Fibroblast of lung (primary cell): ENCODE data around the gene CEACAM7.

Experiments used
- EZH2 ChIP-seq: IDR thresholded peaks from 2 replicates; pipeline ENCODE4 v1.5.1; 2012; ENCODE audit warnings: low read length, control low read depth, mild to moderate bottlenecking; ENCODE audit errors: missing control alignments
- TF ChIP-seq, protein P1 (sequence below), 2 donors: IDR thresholded peaks in 1 of 2; conservative IDR thresholded peaks in 1 of 2; 1 replicate in 1 of 2; 2 replicates in 1 of 2; pipeline ENCODE4 v1.5.1; 2011 to 2012; ENCODE audit warnings: low read length in 2 of 2, control low read depth in 1 of 2, inconsistent platforms in 1 of 2, low read depth in 1 of 2, mild to moderate bottlenecking in 1 of 2

DNA sequence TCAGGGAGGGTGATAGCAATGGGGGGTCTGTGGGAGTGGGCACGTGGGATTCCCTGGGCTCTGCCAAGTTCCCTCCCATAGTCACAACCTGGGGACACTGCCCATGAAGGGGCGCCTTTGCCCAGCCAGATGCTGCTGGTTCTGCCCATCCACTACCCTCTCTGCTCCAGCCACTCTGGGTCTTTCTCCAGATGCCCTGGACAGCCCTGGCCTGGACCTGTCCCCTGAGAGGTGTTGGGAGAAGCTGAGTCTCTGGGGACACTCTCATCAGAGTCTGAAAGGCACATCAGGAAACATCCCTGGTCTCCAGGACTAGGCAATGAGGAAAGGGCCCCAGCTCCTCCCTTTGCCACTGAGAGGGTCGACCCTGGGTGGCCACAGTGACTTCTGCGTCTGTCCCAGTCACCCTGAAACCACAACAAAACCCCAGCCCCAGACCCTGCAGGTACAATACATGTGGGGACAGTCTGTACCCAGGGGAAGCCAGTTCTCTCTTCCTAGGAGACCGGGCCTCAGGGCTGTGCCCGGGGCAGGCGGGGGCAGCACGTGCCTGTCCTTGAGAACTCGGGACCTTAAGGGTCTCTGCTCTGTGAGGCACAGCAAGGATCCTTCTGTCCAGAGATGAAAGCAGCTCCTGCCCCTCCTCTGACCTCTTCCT, 9.3 kb upstream of the CEACAM7 start:
- TF ChIP-seq, protein P1, sequence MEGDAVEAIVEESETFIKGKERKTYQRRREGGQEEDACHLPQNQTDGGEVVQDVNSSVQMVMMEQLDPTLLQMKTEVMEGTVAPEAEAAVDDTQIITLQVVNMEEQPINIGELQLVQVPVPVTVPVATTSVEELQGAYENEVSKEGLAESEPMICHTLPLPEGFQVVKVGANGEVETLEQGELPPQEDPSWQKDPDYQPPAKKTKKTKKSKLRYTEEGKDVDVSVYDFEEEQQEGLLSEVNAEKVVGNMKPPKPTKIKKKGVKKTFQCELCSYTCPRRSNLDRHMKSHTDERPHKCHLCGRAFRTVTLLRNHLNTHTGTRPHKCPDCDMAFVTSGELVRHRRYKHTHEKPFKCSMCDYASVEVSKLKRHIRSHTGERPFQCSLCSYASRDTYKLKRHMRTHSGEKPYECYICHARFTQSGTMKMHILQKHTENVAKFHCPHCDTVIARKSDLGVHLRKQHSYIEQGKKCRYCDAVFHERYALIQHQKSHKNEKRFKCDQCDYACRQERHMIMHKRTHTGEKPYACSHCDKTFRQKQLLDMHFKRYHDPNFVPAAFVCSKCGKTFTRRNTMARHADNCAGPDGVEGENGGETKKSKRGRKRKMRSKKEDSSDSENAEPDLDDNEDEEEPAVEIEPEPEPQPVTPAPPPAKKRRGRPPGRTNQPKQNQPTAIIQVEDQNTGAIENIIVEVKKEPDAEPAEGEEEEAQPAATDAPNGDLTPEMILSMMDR (conservative IDR thresholded peaks at IDR 0.05 in 1 of 2, IDR thresholded peaks at IDR 0.05 in 1 of 2; ENCODE audit: low read depth in 1 of 2, low read length in 2 of 2) = no peak
- TF ChIP-seq EZH2 = no peak
